WTC11 (cell line): ENCODE results near the gene IFNA2. TPM values are rescaled to one million over a fixed set of nuclear protein-coding genes. Genes with fewer than 3 reads are reported as not detected.

Experiments used
- ATAC-seq: fragments of 200-7000 bp; cut with Tn5 transposase; 2 replicates; pipeline ENCODE4 v1.10.0; 2021; ENCODE audit warnings: mild to moderate bottlenecking, moderate library complexity
- CTCF ChIA-PET: fragments of 300-600 bp; sonication (Branson Sonifier 250); formaldehyde crosslinking; loops from one replicate; lab custom pipeline; 2021; ENCODE audit warnings: antibody characterized with exemption; lab: Charles Lee
- POLR2A ChIA-PET: fragments of 350-600 bp; sonication (Branson Sonifier 250); formaldehyde crosslinking; loops from one replicate; lab custom pipeline; 2021; ENCODE audit warnings: antibody characterized with exemption; lab: Charles Lee
- DNase-seq: peaks from one replicate; pipeline ENCODE4 v3.0.0; 2021; ENCODE audit warnings: low spot score
- H3K27ac Mint-ChIP-seq: 2 replicates; pipeline ENCODE4 v1.8.0; 2021; ENCODE audit warnings: mixed read lengths
- H3K27me3 Mint-ChIP-seq: 2 replicates; pipeline ENCODE4 v1.8.0; 2021; ENCODE audit warnings: low read depth, mild to moderate bottlenecking, moderate library complexity, mixed read lengths
- H3K36me3 Mint-ChIP-seq: 2 replicates; pipeline ENCODE4 v1.8.0; 2021; ENCODE audit warnings: mixed read lengths
- H3K4me1 Mint-ChIP-seq: 2 replicates; pipeline ENCODE4 v1.8.0; 2022; ENCODE audit warnings: mixed read lengths
- H3K4me3 Mint-ChIP-seq: 2 replicates; pipeline ENCODE4 v1.8.0; 2021; ENCODE audit warnings: mild to moderate bottlenecking, moderate library complexity, mixed read lengths
- H3K9me3 Mint-ChIP-seq: 2 replicates; pipeline ENCODE4 v1.8.0; 2021; ENCODE audit warnings: mixed read lengths
- ATF2 ChIP-seq: sonication (generic); formaldehyde crosslinking; IDR thresholded peaks from 2 replicates; pipeline ENCODE4 v1.8.1; 2022; ENCODE audit warnings: low read depth, missing genetic modification reagents, borderline replicate concordance
- ATF3 ChIP-seq: sonication (generic); formaldehyde crosslinking; conservative IDR thresholded peaks from 2 replicates; pipeline ENCODE4 v1.8.1; 2022; ENCODE audit warnings: mild to moderate bottlenecking, missing genetic modification reagents
- CREM ChIP-seq: sonication (generic); formaldehyde crosslinking; IDR thresholded peaks from 2 replicates; pipeline ENCODE4 v1.8.1; 2022; ENCODE audit warnings: mild to moderate bottlenecking, missing genetic modification reagents, moderate library complexity
- CTCF ChIP-seq: fragments of 200-600 bp; IDR thresholded peaks from 2 replicates; pipeline ENCODE4 v1.8.0; 2022; ENCODE audit warnings: antibody characterized with exemption
- ETV6 ChIP-seq: sonication (generic); formaldehyde crosslinking; IDR thresholded peaks from 2 replicates; pipeline ENCODE4 v1.8.1; 2022; ENCODE audit warnings: mild to moderate bottlenecking, missing genetic modification reagents
- FOXP1 ChIP-seq: sonication (generic); formaldehyde crosslinking; IDR thresholded peaks from 2 replicates; pipeline ENCODE4 v1.8.0; 2022; ENCODE audit warnings: missing genetic modification reagents, mild to moderate bottlenecking, moderate library complexity, borderline replicate concordance
- GABPB1 ChIP-seq: sonication (generic); formaldehyde crosslinking; IDR thresholded peaks from 2 replicates; pipeline ENCODE4 v1.8.1; 2023; ENCODE audit warnings: mild to moderate bottlenecking, missing genetic modification reagents
- IRF1 ChIP-seq: sonication (generic); formaldehyde crosslinking; IDR thresholded peaks from 2 replicates; pipeline ENCODE4 v1.8.0; 2023; ENCODE audit warnings: missing genetic modification reagents
- JAZF1 ChIP-seq: fragments of 250-450 bp; sonication (Bioruptor Pico); IDR thresholded peaks from 2 replicates; pipeline ENCODE4 v1.9.0; 2021; ENCODE audit warnings: moderate library complexity, mild to moderate bottlenecking, inconsistent platforms
- NR1H2 ChIP-seq: sonication (generic); formaldehyde crosslinking; IDR thresholded peaks from 2 replicates; pipeline ENCODE4 v1.9.0; 2021; ENCODE audit warnings: mild to moderate bottlenecking, moderate library complexity, missing genetic modification reagents
- NR3C1 ChIP-seq: sonication (generic); formaldehyde crosslinking; conservative IDR thresholded peaks from 2 replicates; pipeline ENCODE4 v1.8.1; 2023; ENCODE audit warnings: low read depth, mild to moderate bottlenecking, missing genetic modification reagents
- PRDM15 ChIP-seq: sonication (generic); formaldehyde crosslinking; IDR thresholded peaks from 2 replicates; pipeline ENCODE4 v1.8.0; 2022; ENCODE audit warnings: missing genetic modification reagents
- RELA ChIP-seq: sonication (generic); formaldehyde crosslinking; IDR thresholded peaks from 2 replicates; pipeline ENCODE4 v1.8.1; 2022; ENCODE audit warnings: missing genetic modification reagents, mild to moderate bottlenecking, borderline replicate concordance
- TCF7 ChIP-seq: sonication (generic); formaldehyde crosslinking; IDR thresholded peaks from 2 replicates; pipeline ENCODE4 v1.8.0; 2022; ENCODE audit warnings: mild to moderate bottlenecking, low read depth, missing genetic modification reagents, moderate library complexity
- ZBTB43 ChIP-seq: sonication (generic); formaldehyde crosslinking; IDR thresholded peaks from 2 replicates; pipeline ENCODE4 v1.8.1; 2023; ENCODE audit warnings: mild to moderate bottlenecking, missing genetic modification reagents
- ZNF121 ChIP-seq: sonication (generic); formaldehyde crosslinking; IDR thresholded peaks from 2 replicates; pipeline ENCODE4 v1.8.0; 2023; ENCODE audit warnings: missing genetic modification reagents
- ZNF138 ChIP-seq: sonication (generic); formaldehyde crosslinking; conservative IDR thresholded peaks from 2 replicates; pipeline ENCODE4 v1.8.1; 2022; ENCODE audit warnings: mild to moderate bottlenecking, moderate library complexity, missing genetic modification reagents
- ZNF232 ChIP-seq: sonication (generic); formaldehyde crosslinking; IDR thresholded peaks from 2 replicates; pipeline ENCODE4 v1.8.0; 2022; ENCODE audit warnings: mild to moderate bottlenecking, missing genetic modification reagents
- ZNF281 ChIP-seq: sonication (generic); formaldehyde crosslinking; IDR thresholded peaks from 2 replicates; pipeline ENCODE4 v1.8.0; 2023; ENCODE audit warnings: mild to moderate bottlenecking, missing genetic modification reagents
- ZNF416 ChIP-seq: fragments of 250-450 bp; sonication (Bioruptor Pico); IDR thresholded peaks from 2 replicates; pipeline ENCODE4 v1.9.0; 2021; ENCODE audit warnings: mild to moderate bottlenecking, inconsistent platforms
- ZNF423 ChIP-seq: fragments of 250-450 bp; sonication (Bioruptor Pico); IDR thresholded peaks from 2 replicates; pipeline ENCODE4 v2.1.2; 2022; ENCODE audit warnings: mild to moderate bottlenecking, moderate library complexity
- total RNA-seq: library from RNA; stranded (reverse); gene quantifications from 3 replicates; pipeline ENCODE4 v1.2.3, GENCODE V29; 2021

Gene IFNA2
- total RNA-seq, 1 experiment from 2014 or later: not detected

GRCh38 chr9:21392270-21392669, 7.1 kb upstream of the IFNA2 start (continued):
- TF ChIP-seq JAZF1 (CRISPR knock-in tag) (no peak), CREM (CRISPR knock-in tag) (no peak), NR1H2 (CRISPR knock-in tag) (no peak), ZNF423 (CRISPR knock-in tag) (no peak), ZNF281 (no peak), ZBTB43 (CRISPR knock-in tag) (no peak), IRF1 (CRISPR knock-in tag) (no peak)

GRCh38 chr9:21383627-21384026, 1.6 kb downstream of the IFNA2 start:
- H3K4me3 Mint-ChIP-seq: no peak overlapping the region
- H3K4me1 Mint-ChIP-seq: peaks cover 15% of the 10 kb centered on the region
- no peak for TF ChIP-seq TCF7 (CRISPR knock-in tag)
- no peak for TF ChIP-seq ZNF121 (CRISPR knock-in tag)
- no peak for TF ChIP-seq ATF2 (CRISPR knock-in tag)
- no peak for TF ChIP-seq PRDM15
- TF ChIP-seq ETV6 (CRISPR knock-in tag): no peak
- TF ChIP-seq FOXP1: no peak
- TF ChIP-seq ATF3 (CRISPR knock-in tag): no peak
- no peak for TF ChIP-seq ZNF138
- no peak for TF ChIP-seq CTCF
- no peak for TF ChIP-seq ZNF416 (CRISPR knock-in tag)
- TF ChIP-seq ZNF232 (CRISPR knock-in tag): no peak
- TF ChIP-seq NR3C1 (CRISPR knock-in tag): no peak
- no peak for TF ChIP-seq GABPB1
- TF ChIP-seq RELA (CRISPR knock-in tag): no peak

More at GRCh38 chr9:21383627-21384026, 1.6 kb downstream of the IFNA2 start:
- DNase-seq: no peak
- ChIA-PET CTCF (no interaction called here), POLR2A (no interaction called here)
- no peak for ATAC-seq
- H3K36me3 Mint-ChIP-seq: no peaks in the 10 kb centered on the region
- H3K27ac Mint-ChIP-seq: no peak overlapping the region
- H3K9me3 Mint-ChIP-seq: no peaks in the 10 kb centered on the region; the same call in 1 of the 2 replicates
- no peaks in the 10 kb centered on the region; the same call in 1 of the 2 replicates for H3K27me3 Mint-ChIP-seq
